ENCODE data around the gene AKAP4.

DNA sequence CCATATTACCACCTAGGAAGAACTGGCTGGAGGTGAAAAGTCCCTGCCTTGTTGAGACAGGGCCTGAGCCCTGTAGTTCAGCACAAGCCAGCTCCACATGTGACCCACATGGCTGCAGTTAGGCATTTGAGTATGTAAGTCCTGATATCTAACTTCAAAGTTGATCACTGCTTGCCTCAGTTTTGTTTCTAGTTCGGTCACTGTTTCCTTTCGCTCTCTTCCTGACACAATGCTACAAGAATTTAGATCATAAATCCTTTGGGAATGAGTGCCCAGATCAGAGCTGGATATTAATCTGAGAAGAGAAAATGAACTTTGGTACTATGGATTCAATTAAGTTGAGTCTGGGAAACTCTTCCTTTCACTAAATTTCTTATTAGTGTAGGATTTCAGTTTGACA lies 48.4 kb downstream of the AKAP4 start:
- TF ChIP-seq EZH2 (IDR thresholded peaks at IDR 0.05; ENCODE audit: borderline replicate concordance, low read depth, low read length, severe bottlenecking): no peak
- TF ChIP-seq CTCF (IDR thresholded peaks at IDR 0.05; ENCODE audit: borderline replicate concordance, extremely low read depth, low read length, poor library complexity, severe bottlenecking): no peak

All from DND-41 (cell line).